DOHH2 (cell line): ENCODE data around the gene NKAPL.

Experiments used
- H3F3A ChIP-seq: fragments of 200-600 bp; sonication (generic), shearing (Covaris generic); 2 replicates; pipeline ENCODE4 v1.6.0; 2016; ENCODE audit warnings: antibody characterized with exemption, mild to moderate bottlenecking; ENCODE audit not compliant: control insufficient read depth, insufficient read depth
- H3K27ac ChIP-seq: fragments of 200-600 bp; sonication (generic); 2 replicates; pipeline ENCODE4 v1.5.1; 2014; ENCODE audit warnings: low read depth, mild to moderate bottlenecking, low read length, moderate library complexity
- H3K27me3 ChIP-seq: fragments of 200-600 bp; sonication (generic); 2 replicates; pipeline ENCODE4 v1.6.1; 2014; ENCODE audit warnings: mild to moderate bottlenecking, low read length, mixed read lengths; ENCODE audit not compliant: control insufficient read depth
- H3K36me3 ChIP-seq: fragments of 200-600 bp; sonication (generic); 2 replicates; pipeline ENCODE4 v1.6.1; 2014; ENCODE audit warnings: mild to moderate bottlenecking, low read length, moderate library complexity, mixed read lengths; ENCODE audit not compliant: control insufficient read depth
- H3K4me1 ChIP-seq: fragments of 200-600 bp; sonication (generic); 2 replicates; pipeline ENCODE4 v1.6.1; 2014; ENCODE audit warnings: mild to moderate bottlenecking, low read length, mixed read lengths; ENCODE audit not compliant: control insufficient read depth
- H3K4me2 ChIP-seq: fragments of 200-600 bp; sonication (generic); 2 replicates; pipeline ENCODE4 v1.6.0; 2014; ENCODE audit warnings: mild to moderate bottlenecking, low read length, moderate library complexity
- H3K4me3 ChIP-seq: fragments of 200-600 bp; sonication (generic); 2 replicates; pipeline ENCODE4 v1.5.1; 2014; ENCODE audit warnings: mild to moderate bottlenecking, low read length, mixed read lengths
- H3K79me2 ChIP-seq: fragments of 200-600 bp; sonication (generic); 2 replicates; pipeline ENCODE4 v1.6.1; 2014; ENCODE audit warnings: mild to moderate bottlenecking, low read length, mixed read lengths; ENCODE audit not compliant: control insufficient read depth
- H3K9me2 ChIP-seq: fragments of 200-600 bp; sonication (generic); replicated peaks from 2 replicates; pipeline ENCODE4 v1.6.1; 2014; ENCODE audit warnings: mild to moderate bottlenecking, low read length, mixed read lengths; ENCODE audit not compliant: control insufficient read depth
- H3K9me3 ChIP-seq: fragments of 200-600 bp; sonication (generic); 2 replicates; pipeline ENCODE4 v1.6.1; 2014; ENCODE audit warnings: antibody characterized with exemption, low read length, mixed read lengths; ENCODE audit not compliant: control insufficient read depth, insufficient read depth
- H4K20me1 ChIP-seq: fragments of 200-600 bp; sonication (generic); 2 replicates; pipeline ENCODE4 v1.6.0; 2014; ENCODE audit warnings: low read depth, mild to moderate bottlenecking, antibody characterized with exemption, low read length, moderate library complexity; ENCODE audit not compliant: control insufficient read depth, insufficient read depth
- EZH2phosphoT487 ChIP-seq: fragments of 200-600 bp; sonication (generic); IDR thresholded peaks from 2 replicates; pipeline ENCODE4 v1.6.1; 2017; ENCODE audit warnings: borderline replicate concordance, mild to moderate bottlenecking, antibody characterized with exemption, low read length, moderate library complexity, mixed read lengths
- TF ChIP-seq, protein P1 (sequence below): fragments of 200-600 bp; sonication (generic); IDR thresholded peaks from one replicate; pipeline ENCODE4 v1.5.1; 2014; ENCODE audit warnings: antibody characterized with exemption, mild to moderate bottlenecking, low read depth, low read length; ENCODE audit not compliant: poor library complexity, severe bottlenecking

Gene NKAPL

DNA sequence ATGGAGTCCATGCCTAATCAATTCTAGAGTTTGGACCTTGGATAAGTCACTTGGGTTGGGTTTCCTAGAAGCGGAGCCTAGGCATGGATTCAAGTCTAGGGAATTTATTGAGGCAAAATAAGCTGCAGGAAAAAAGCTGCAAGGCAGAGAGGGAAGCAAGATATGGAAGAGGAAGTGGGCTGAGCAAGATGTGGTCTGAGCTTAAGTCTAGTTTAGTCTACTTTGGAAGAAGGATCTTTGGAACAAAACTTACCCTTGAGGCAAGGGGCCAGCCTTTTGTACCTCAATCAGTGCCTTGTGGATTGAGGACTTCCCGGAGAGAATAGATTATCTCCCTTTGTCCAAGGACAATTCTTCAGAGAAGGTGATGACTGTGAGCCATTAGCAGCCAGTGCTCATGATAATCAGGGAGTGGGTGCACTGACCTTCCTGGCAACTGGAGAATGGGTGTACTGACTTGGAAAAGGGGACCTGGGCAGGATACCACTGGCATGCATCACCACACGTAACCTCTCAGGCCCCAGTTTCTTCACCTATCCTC is 23.1 kb upstream of the NKAPL start:
- Histone ChIP-seq H3K4me2 (no peak overlapping the region), H3K27me3 (no peaks in the 10 kb centered on the region), H3K4me3 (no peak overlapping the region), H3K9me3 (no peaks in the 10 kb centered on the region), H4K20me1 (no peaks in the 10 kb centered on the region), H3F3A (no peaks in the 10 kb centered on the region), H3K9me2 (no peaks in the 10 kb centered on the region), H3K36me3 (no peaks in the 10 kb centered on the region), H3K4me1 (no peaks in the 10 kb centered on the region), H3K27ac (no peak overlapping the region), H3K79me2 (no peaks in the 10 kb centered on the region)
- TF ChIP-seq, protein P1, sequence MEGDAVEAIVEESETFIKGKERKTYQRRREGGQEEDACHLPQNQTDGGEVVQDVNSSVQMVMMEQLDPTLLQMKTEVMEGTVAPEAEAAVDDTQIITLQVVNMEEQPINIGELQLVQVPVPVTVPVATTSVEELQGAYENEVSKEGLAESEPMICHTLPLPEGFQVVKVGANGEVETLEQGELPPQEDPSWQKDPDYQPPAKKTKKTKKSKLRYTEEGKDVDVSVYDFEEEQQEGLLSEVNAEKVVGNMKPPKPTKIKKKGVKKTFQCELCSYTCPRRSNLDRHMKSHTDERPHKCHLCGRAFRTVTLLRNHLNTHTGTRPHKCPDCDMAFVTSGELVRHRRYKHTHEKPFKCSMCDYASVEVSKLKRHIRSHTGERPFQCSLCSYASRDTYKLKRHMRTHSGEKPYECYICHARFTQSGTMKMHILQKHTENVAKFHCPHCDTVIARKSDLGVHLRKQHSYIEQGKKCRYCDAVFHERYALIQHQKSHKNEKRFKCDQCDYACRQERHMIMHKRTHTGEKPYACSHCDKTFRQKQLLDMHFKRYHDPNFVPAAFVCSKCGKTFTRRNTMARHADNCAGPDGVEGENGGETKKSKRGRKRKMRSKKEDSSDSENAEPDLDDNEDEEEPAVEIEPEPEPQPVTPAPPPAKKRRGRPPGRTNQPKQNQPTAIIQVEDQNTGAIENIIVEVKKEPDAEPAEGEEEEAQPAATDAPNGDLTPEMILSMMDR, result no peak

DNA sequence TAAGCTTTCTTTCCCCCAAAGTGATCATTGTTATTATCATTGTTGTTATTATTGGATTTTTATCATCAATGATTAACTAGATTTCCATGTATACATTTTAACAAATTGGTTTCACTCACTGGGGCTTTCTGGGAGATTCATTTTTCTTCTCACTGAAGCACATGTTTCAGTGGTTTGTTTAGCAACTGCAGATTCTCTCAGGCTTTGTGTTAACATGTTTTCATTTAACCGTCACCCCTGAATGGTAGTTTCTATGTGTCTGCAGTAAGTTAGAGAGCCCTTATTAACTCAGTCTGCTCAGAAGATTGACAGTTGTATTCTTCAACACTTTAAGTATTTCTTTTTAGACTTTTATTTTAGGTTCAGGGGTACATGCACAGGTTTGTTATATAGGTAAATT is 19.5 kb upstream of the NKAPL start:
- no peak overlapping the region for H3K27ac ChIP-seq
- H3K4me2 ChIP-seq, result no peak overlapping the region
- H3K9me2 ChIP-seq, result no peaks in the 10 kb centered on the region
- 0 out of 2 replicates have a peak, but pooled peaks cover 8% of the 10 kb centered on the region for H3F3A ChIP-seq
- H3K9me3 ChIP-seq, result no peaks in the 10 kb centered on the region
- H3K27me3 ChIP-seq, result no peaks in the 10 kb centered on the region
- no peaks in the 10 kb centered on the region for H3K79me2 ChIP-seq
- TF ChIP-seq EZH2phosphoT487, result no peak
- TF ChIP-seq, protein P1, result no peak
- H4K20me1 ChIP-seq, result no peaks in the 10 kb centered on the region
- no peak overlapping the region for H3K4me3 ChIP-seq
- peaks cover 7% of the 10 kb centered on the region for H3K36me3 ChIP-seq
- no peaks in the 10 kb centered on the region for H3K4me1 ChIP-seq

DNA sequence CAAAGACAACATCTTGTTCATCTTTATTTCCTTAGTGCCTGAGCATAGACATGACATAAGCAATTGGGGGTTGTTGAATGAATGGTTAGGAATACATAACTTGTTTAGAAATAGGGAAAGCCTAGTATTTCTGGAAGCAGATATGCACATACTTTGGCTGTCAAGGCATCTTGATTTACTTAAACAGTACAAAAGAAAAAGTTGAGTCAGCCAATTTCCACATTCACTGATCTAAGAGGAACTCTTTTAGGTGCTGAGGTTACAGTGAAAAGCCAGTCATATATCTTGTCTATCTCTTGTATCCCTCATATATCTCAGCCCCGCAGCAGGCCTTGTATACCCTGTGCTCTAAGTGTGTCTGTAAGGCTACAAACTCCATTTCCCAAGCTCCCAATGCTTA is 18.6 kb upstream of the NKAPL start:
- H3K4me2 ChIP-seq, result no peak overlapping the region
- H3K79me2 ChIP-seq, result no peaks in the 10 kb centered on the region
- H3K9me3 ChIP-seq, result no peaks in the 10 kb centered on the region
- no peak overlapping the region for H3K27ac ChIP-seq
- 0 out of 2 replicates have a peak, but pooled peaks cover 8% of the 10 kb centered on the region for H3F3A ChIP-seq
- no peaks in the 10 kb centered on the region for H4K20me1 ChIP-seq
- H3K9me2 ChIP-seq, result no peaks in the 10 kb centered on the region
- TF ChIP-seq, protein P1, result no peak
- no peak for TF ChIP-seq EZH2phosphoT487
- H3K36me3 ChIP-seq, result peaks cover 15% of the 10 kb centered on the region
- no peaks in the 10 kb centered on the region for H3K27me3 ChIP-seq
- no peak overlapping the region for H3K4me3 ChIP-seq
- H3K4me1 ChIP-seq, result no peaks in the 10 kb centered on the region
